ENCODE results near the gene SLC35F3. TPM values are rescaled to one million over a fixed set of nuclear protein-coding genes. Genes with fewer than 3 reads are reported as not detected.
A peak's percentile ranks its signal among the peaks of the same experiment; 100 is the strongest.

The SLC35F3 gene
- polyA plus RNA-seq, 4 donors = 0.07 to 0.46 TPM; not detected in 2

DNA sequence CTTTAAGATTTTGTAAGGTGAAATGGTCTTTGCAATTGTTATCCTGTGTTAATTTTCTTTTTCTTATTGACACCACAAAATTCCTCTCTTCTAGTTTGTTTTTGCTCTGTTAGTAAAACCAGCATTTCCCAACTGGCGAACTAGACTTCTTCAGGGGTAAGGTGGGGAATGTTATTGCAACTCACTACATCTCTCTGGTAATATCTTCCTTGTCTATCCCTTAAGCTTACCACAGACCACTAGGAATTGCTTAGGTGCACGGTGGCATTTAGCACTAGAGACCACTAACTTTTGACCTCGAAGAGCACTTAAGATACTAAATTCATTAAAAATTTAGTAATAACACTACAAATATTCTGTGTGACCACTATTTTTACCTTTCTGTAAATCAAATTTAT lies 464.6 kb downstream of the SLC35F3 start:
- Histone ChIP-seq H3K27ac (ENCODE audit: low read depth in 1 of 3, low read length in 2 of 3) (no peak overlapping the region), H3K27me3 (ENCODE audit: control insufficient read depth in 3 of 3, insufficient read depth in 3 of 3, low read length in 3 of 3) (no peaks in the 10 kb centered on the region), H3K4me1 (ENCODE audit: control insufficient read depth in 3 of 3, insufficient read depth in 2 of 3, low read depth in 1 of 3, low read length in 2 of 3) (no peaks in the 10 kb centered on the region), H3K4me3 (ENCODE audit: low read depth in 1 of 3, low read length in 3 of 3) (no peak overlapping the region), H3K9me3 (ENCODE audit: control insufficient read depth in 2 of 2, insufficient read depth in 1 of 2, low read depth in 1 of 2, low read length in 1 of 2) (no peaks in the 10 kb centered on the region), H3K36me3 (ENCODE audit: control insufficient read depth in 3 of 3, insufficient read depth in 2 of 3, low read depth in 1 of 3, low read length in 3 of 3) (no peaks in the 10 kb centered on the region)
- 76 to 88% (median 87%) methylated on average over 3 of the region's 3 CpGs for WGBS, 3 donors
- DNase-seq (no peak), FAIRE-seq (no peak)

DNA sequence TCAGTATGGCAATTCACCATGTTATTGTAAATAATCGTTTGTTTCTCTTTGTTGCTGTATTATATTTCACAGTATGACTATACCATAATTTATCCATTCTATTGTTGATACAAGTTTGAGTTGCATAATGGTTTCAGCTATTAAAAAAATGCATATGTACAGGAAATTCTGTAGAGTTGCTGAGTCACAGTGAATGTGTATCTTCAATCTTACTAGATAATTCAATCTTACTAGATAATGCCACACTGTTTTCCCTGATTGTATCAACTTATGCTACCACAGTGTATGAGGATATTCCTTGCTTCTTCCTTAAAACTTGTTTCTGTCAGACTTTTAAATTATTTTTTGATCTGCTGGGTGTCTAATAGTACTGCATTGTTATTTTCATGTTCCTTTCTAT lies 465.3 kb downstream of the SLC35F3 start:
- 61 to 79% (median 71%) methylated on average over 1 of the region's 1 CpG for WGBS, 3 donors
- DNase-seq (no peak), FAIRE-seq (no peak)
- Histone ChIP-seq H3K4me1 (ENCODE audit: control insufficient read depth in 3 of 3, insufficient read depth in 2 of 3, low read depth in 1 of 3, low read length in 2 of 3) (peaks cover 0 to 6% (median 0%) of the 10 kb centered on the region in 3 donors), H3K27ac (ENCODE audit: low read depth in 1 of 3, low read length in 2 of 3) (no peak overlapping the region), H3K27me3 (ENCODE audit: control insufficient read depth in 3 of 3, insufficient read depth in 3 of 3, low read length in 3 of 3) (no peaks in the 10 kb centered on the region), H3K36me3 (ENCODE audit: control insufficient read depth in 3 of 3, insufficient read depth in 2 of 3, low read depth in 1 of 3, low read length in 3 of 3) (no peaks in the 10 kb centered on the region), H3K4me3 (ENCODE audit: low read depth in 1 of 3, low read length in 3 of 3) (no peak overlapping the region), H3K9me3 (ENCODE audit: control insufficient read depth in 2 of 2, insufficient read depth in 1 of 2, low read depth in 1 of 2, low read length in 1 of 2) (no peaks in the 10 kb centered on the region)

DNA sequence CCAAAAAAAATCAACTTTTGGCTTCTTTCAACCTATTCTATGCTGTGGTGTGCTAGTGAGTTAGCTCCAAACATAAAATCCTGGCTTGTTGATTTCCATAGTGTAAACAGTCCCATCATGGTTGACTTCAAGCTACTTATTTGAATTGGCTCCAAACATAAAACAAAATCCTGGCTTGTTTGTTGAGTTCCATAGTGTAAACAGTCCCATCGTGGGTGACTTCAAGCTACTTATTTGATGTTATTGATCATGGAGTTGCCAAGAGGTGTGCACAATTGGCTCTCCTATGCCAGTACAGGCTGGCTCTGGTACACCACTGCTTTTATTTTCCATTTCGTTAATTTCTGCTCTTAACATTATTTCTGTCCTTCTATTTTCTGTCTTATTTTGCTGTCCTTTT lies 466.9 kb downstream of the SLC35F3 start:
- no peak overlapping the region for H3K4me3 ChIP-seq (ENCODE audit: low read depth in 1 of 3, low read length in 3 of 3)

DNA sequence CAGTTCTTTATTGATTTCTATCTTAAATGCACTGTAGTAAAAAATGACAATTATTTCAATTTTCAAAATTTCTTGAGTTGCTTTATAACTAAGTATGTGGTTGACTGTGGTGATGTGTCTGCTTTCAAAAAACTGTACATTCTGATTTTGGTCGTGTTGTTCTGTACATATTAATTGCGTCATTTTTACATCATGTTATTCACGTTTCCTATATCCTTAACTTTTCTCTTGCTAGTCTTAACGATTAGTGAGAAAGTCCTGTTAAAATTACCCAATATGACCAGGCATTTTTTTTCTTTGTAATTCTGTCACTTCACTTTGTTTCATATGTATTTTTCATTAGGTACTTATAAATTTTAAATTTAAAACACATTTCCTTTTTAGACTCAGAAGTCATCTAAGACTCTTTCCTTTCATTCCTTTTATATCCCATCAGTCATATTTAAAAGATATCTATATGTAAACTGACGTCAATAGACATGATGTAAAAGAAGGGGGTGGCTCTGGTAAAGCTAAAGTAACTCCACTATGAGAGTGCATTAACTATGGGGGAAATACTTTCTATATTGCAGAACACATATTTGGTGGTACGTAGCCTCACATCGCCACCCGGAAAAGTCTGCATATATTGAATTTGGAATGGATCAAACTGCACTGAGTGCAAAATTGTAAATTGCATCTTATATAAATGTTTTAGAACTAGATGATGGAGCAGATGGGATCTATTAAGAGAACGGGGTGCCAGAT lies 467.7 kb downstream of the SLC35F3 start:
- Histone ChIP-seq H3K9me3 (ENCODE audit: control insufficient read depth in 2 of 2, insufficient read depth in 1 of 2, low read depth in 1 of 2, low read length in 1 of 2) (no peaks in the 10 kb centered on the region), H3K27me3 (ENCODE audit: control insufficient read depth in 3 of 3, insufficient read depth in 3 of 3, low read length in 3 of 3) (no peaks in the 10 kb centered on the region), H3K4me3 (ENCODE audit: low read depth in 1 of 3, low read length in 3 of 3) (peak overlapping the region in 2 of 3 donors; percentile 40 to 85), H3K36me3 (ENCODE audit: control insufficient read depth in 3 of 3, insufficient read depth in 2 of 3, low read depth in 1 of 3, low read length in 3 of 3) (peaks cover 3 to 13% (median 5%) of the 10 kb centered on the region in 3 donors), H3K27ac (ENCODE audit: low read depth in 1 of 3, low read length in 2 of 3) (peak overlapping the region in 1 of 3 donors; percentile 99), H3K4me1 (ENCODE audit: control insufficient read depth in 3 of 3, insufficient read depth in 2 of 3, low read depth in 1 of 3, low read length in 2 of 3) (peaks cover 0 to 6% (median 0%) of the 10 kb centered on the region in 3 donors)
- DNase-seq = peak; percentile 8 to 25
- FAIRE-seq = no peak
- 26 to 49% (median 39%) methylated on average over 9 of the region's 9 CpGs for WGBS, 3 donors

More for the DNA sequence above, 466.9 kb downstream of the SLC35F3 start:
- peaks cover 0 to 9% (median 5%) of the 10 kb centered on the region in 3 donors for H3K36me3 ChIP-seq (ENCODE audit: control insufficient read depth in 3 of 3, insufficient read depth in 2 of 3, low read depth in 1 of 3, low read length in 3 of 3)
- H3K27ac ChIP-seq (ENCODE audit: low read depth in 1 of 3, low read length in 2 of 3) = no peak overlapping the region
- no peaks in the 10 kb centered on the region for H3K27me3 ChIP-seq (ENCODE audit: control insufficient read depth in 3 of 3, insufficient read depth in 3 of 3, low read length in 3 of 3)
- peaks cover 0 to 6% (median 0%) of the 10 kb centered on the region in 3 donors for H3K4me1 ChIP-seq (ENCODE audit: control insufficient read depth in 3 of 3, insufficient read depth in 2 of 3, low read depth in 1 of 3, low read length in 2 of 3)
- FAIRE-seq (no peak), DNase-seq (no peak)
- 45 to 62% (median 56%) methylated on average over 2 of the region's 2 CpGs for WGBS, 3 donors
- H3K9me3 ChIP-seq (ENCODE audit: control insufficient read depth in 2 of 2, insufficient read depth in 1 of 2, low read depth in 1 of 2, low read length in 1 of 2) = no peaks in the 10 kb centered on the region

DNA sequence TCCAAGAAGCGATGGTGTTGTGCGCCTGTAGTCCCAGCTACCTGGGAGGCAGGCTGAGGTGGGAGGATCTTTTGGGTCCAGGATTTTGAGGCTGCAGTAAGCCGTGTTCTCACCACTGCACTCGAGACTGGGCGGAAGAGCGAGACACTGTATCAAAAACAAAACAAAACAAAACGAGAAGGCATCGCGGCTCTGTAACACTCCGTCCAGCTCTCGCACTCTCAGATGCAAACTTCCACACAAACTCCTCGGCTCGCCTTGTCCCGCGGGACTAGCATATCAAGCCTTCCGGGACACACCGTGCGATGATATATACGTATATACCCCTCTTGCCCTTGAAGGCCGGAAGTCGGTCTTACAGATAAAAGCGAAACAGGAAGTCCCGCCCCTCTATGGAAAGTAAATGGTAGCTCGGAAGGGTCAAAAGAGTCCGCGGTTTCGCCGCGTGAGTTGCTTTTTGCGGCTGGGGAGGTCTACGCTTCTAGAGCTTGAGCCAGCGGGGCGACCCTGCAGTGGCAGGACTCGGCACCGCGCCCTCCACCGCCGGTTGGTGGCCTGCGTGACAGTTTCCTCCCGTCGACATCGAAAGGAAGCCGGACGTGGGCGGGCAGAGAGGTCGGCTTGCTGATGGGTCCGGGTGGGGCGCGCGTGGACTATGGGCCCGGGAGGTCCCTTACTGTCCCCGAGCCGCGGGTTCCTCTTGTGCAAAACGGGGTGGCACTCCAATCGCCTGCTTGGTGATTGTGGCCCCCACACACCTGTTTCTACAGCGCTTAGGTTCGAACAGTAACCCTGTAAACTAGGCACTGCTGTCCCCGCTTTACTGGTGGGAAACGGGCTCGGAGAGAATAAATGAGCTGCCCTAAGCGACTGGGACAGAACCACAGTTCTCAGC lies 468.8 kb downstream of the SLC35F3 start, which contains the start of gene COA6:
TSS of gene COA6 (plus strand) at position 393 of the 895 bp plus-strand sequence. CDS start at position 404, 11 bp downstream.
- peak within 1 kb of the TSS; percentile 42 to 90 (median 85) for H3K4me3 ChIP-seq (ENCODE audit: low read depth in 1 of 3, low read length in 3 of 3)
- H3K36me3 ChIP-seq (ENCODE audit: control insufficient read depth in 3 of 3, insufficient read depth in 2 of 3, low read depth in 1 of 3, low read length in 3 of 3) = peaks cover 7 to 20% (median 11%) of the 10 kb centered on the region in 3 donors
- 0% methylated on average over 61 to 62 of the region's 62 CpGs for WGBS, 3 donors
- H3K9me3 ChIP-seq (ENCODE audit: control insufficient read depth in 2 of 2, insufficient read depth in 1 of 2, low read depth in 1 of 2, low read length in 1 of 2) = no peaks in the 10 kb centered on the region
- peak; percentile 98 for DNase-seq
- peak within 1 kb of the TSS; percentile 92 to 99 (median 93) for H3K27ac ChIP-seq (ENCODE audit: low read depth in 1 of 3, low read length in 2 of 3)
- peaks cover 0 to 6% (median 0%) of the 10 kb centered on the region in 3 donors for H3K4me1 ChIP-seq (ENCODE audit: control insufficient read depth in 3 of 3, insufficient read depth in 2 of 3, low read depth in 1 of 3, low read length in 2 of 3)
- FAIRE-seq = no peak
- no peaks in the 10 kb centered on the region for H3K27me3 ChIP-seq (ENCODE audit: control insufficient read depth in 3 of 3, insufficient read depth in 3 of 3, low read length in 3 of 3)

DNA sequence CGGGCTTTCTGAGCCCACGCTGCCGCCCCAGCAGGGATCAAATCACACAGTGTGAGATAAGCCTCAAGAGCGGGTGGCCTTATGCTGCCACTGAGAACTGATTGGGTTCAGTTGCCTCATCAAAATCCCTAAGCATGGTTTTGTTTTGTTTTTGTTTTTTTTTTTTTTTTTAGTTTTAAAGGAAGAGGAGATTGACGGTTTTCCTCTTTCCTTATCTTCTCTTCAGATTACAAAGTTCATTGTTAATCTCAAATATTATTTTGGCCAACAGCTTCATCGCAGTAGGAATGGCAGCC lies 469.4 kb downstream of the SLC35F3 start:
- Histone ChIP-seq H3K4me1 (ENCODE audit: control insufficient read depth in 3 of 3, insufficient read depth in 2 of 3, low read depth in 1 of 3, low read length in 2 of 3) (peaks cover 0 to 6% (median 0%) of the 10 kb centered on the region in 3 donors), H3K9me3 (ENCODE audit: control insufficient read depth in 2 of 2, insufficient read depth in 1 of 2, low read depth in 1 of 2, low read length in 1 of 2) (no peaks in the 10 kb centered on the region), H3K27ac (ENCODE audit: low read depth in 1 of 3, low read length in 2 of 3) (peak overlapping the region; percentile 92 to 99 (median 93)), H3K27me3 (ENCODE audit: control insufficient read depth in 3 of 3, insufficient read depth in 3 of 3, low read length in 3 of 3) (no peaks in the 10 kb centered on the region), H3K4me3 (ENCODE audit: low read depth in 1 of 3, low read length in 3 of 3) (peak overlapping the region; percentile 42 to 90 (median 85)), H3K36me3 (ENCODE audit: control insufficient read depth in 3 of 3, insufficient read depth in 2 of 3, low read depth in 1 of 3, low read length in 3 of 3) (peaks cover 7 to 25% (median 11%) of the 10 kb centered on the region in 3 donors)
- FAIRE-seq (no peak), DNase-seq (no peak)
- 1 to 3% (median 1%) methylated on average over 6 of the region's 6 CpGs for WGBS, 3 donors
